ENCODE data around the gene SRSF7.
"Not testable (repeated sequence)": the region's sequence is repeated elsewhere in the genome, so short reads cannot be mapped to it uniquely, and the experiment has no call there.

The SRSF7 gene

DNA sequence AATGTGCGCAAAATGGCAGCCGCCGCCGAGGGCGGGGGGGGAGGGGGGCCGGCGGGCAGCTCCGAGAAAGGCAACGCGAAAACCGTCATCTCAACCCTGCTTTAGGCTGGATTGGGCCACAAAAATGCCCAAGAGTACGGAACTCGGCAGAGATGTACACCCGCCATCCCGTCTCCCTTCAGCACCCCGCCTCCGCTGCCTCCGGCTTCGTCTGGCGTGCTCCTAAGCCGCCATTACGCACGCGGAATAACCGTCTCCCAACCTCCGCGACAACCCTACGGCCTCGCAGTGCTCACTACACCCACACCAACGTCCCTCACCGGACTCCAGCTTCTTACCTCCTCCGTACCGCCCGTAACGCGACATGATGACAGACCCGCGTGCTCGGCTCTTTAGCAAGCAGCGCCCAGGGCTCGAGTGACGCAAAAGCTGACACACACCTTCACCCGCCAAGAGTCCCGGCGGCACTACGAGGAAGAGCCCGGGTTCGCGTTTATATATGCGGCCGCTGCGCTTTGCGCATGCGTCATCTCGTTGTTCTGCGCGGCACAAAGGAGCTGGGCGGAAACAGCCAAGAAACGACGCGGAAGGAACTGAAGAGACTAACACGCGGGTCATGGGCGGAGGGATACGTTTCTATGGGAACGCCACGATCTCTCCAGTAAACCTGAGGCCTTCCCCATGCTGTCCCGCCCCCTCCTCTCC lies at the start of gene SRSF7:
Gene SRSF7 (minus strand): TSS at position 471 of the 705 bp plus-strand sequence. CDS start 105 bp downstream, at position 366.
- peak within 1 kb of the TSS; percentile 100 for H3K4me3 Mint-ChIP-seq
- H3K36me3 Mint-ChIP-seq = peaks cover 51% of the 10 kb centered on the region
- H3K9me3 Mint-ChIP-seq = no peaks in the 10 kb centered on the region
- peak; percentile 95 for ATAC-seq
- peaks cover 49% of the 10 kb centered on the region for H3K4me1 Mint-ChIP-seq
- H3K27ac Mint-ChIP-seq = peak within 1 kb of the TSS; percentile 99
- no peaks in the 10 kb centered on the region for H3K27me3 Mint-ChIP-seq

GRCh38 chr2:38797953-38798352 lies 46.8 kb upstream of the SRSF7 start:
- no peak for ATAC-seq
- Mint-ChIP-seq H3K36me3 (peaks cover 25% of the 10 kb centered on the region), H3K4me3 (no peak overlapping the region), H3K27me3 (no peaks in the 10 kb centered on the region), H3K4me1 (no peaks in the 10 kb centered on the region), H3K9me3 (no peaks in the 10 kb centered on the region), H3K27ac (no peak overlapping the region)

DNA sequence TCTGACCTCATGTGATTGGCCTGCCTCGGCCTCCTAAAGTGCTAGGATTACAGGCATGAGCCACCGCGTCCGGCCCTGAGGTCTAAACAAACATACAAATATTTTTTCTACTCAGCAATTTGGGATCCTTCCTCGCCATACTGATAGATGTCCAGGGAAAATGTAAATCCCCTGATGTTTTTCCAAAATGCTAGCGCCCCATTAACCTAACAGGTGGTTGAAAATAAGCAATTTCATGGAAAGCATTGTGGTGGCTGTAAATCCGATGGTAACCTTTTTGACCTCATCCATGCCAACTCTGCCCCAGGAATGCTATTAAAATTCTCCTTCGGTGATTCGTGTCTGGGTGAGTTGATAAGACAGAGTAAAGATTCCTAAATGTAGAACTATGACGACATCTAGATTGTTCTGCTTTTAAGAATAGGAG lies 46.1 kb upstream of the SRSF7 start:
- Mint-ChIP-seq H3K4me1 (no peaks in the 10 kb centered on the region), H3K36me3 (peaks cover 21% of the 10 kb centered on the region), H3K9me3 (no peaks in the 10 kb centered on the region), H3K27ac (no peak overlapping the region), H3K4me3 (no peak overlapping the region), H3K27me3 (no peaks in the 10 kb centered on the region)
- no peak for ATAC-seq

- H3K27me3 Mint-ChIP-seq, H3K27ac Mint-ChIP-seq, H3K4me1 Mint-ChIP-seq, ATAC-seq, H3K9me3 Mint-ChIP-seq, H3K4me3 Mint-ChIP-seq: not testable (repeated sequence)
- peaks cover 21% of the 10 kb centered on the region for H3K36me3 Mint-ChIP-seq
Measured at GRCh38 chr2:38795016-38795415, 43.9 kb upstream of the SRSF7 start.

- Mint-ChIP-seq H3K9me3 (no peaks in the 10 kb centered on the region), H3K27me3 (no peaks in the 10 kb centered on the region), H3K4me1 (no peaks in the 10 kb centered on the region), H3K4me3 (no peak overlapping the region), H3K36me3 (peaks cover 21% of the 10 kb centered on the region), H3K27ac (no peak overlapping the region)
- ATAC-seq = no peak
Measured at GRCh38 chr2:38794235-38794946, 43.2 kb upstream of the SRSF7 start.

DNA sequence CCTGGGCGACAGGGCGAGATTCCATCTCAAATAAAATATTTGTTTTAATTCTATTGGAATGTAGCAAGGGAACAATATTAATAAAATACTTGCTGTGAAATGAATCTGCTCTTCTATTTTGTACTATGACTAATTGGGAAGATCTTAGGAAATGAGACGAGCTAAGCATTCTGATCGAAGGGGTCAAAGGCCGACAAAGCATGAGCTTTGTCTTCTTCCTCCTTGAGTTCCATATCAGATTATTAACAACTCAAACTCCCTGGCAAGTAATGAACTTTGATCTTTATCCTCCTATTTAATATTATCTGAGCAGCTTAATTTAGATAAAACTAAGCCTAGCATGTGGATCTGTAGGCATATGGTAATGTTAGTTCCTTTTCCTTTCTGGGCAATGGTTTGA lies 42.4 kb upstream of the SRSF7 start:
- Mint-ChIP-seq H3K4me3 (no peak overlapping the region), H3K27ac (no peak overlapping the region), H3K9me3 (no peaks in the 10 kb centered on the region), H3K27me3 (no peaks in the 10 kb centered on the region), H3K36me3 (peaks cover 20% of the 10 kb centered on the region), H3K4me1 (no peaks in the 10 kb centered on the region)
- no peak for ATAC-seq

DNA sequence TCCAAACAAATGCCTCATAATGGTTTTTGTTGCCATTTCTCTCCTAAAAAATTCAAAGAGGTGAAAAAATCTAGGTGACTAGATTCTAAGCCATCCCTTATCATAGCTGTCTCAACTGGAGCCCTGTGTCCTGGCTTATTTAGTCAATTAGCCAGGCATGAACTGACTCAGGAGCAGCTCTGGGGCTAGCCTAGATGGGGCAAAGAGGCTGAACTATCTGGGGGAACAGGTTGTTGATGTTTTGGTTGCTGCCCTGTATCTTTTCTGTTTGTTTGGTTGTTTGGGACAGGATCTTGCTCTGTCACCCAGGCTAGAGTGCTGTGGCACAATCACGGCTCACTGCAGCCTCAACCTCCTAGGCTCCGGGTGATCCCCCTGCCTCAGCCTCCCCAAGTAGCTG lies 41.6 kb upstream of the SRSF7 start:
- ATAC-seq = no peak
- no peaks in the 10 kb centered on the region for H3K4me1 Mint-ChIP-seq
- no peaks in the 10 kb centered on the region for H3K27me3 Mint-ChIP-seq
- H3K36me3 Mint-ChIP-seq = peaks cover 12% of the 10 kb centered on the region
- no peak overlapping the region for H3K27ac Mint-ChIP-seq
- no peak overlapping the region for H3K4me3 Mint-ChIP-seq
- H3K9me3 Mint-ChIP-seq = no peaks in the 10 kb centered on the region

- not testable (repeated sequence) for H3K27me3 Mint-ChIP-seq, H3K36me3 Mint-ChIP-seq, ATAC-seq, H3K27ac Mint-ChIP-seq, H3K4me3 Mint-ChIP-seq, H3K9me3 Mint-ChIP-seq, H3K4me1 Mint-ChIP-seq
Measured at GRCh38 chr2:38792321-38792720, 41.2 kb upstream of the SRSF7 start.

DNA sequence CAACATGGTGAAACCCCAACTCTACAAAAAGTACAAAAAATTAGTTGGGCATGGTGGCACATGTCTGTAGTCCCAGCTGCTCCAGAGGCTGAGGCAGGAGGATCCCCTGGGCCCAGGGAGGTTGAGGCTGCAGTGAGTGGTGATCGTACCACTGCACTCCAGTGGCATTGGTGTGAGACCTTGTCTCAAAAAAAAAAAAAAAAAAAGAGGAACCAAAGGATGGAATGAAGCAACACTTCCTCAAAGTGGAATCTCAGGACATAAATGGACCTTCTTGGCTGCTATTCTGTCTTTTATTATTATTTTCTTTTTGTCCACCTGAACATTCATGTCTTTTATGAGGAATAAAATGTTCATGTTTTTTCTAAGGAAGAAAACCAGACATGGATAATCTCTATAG lies 40.6 kb upstream of the SRSF7 start:
- H3K4me1 Mint-ChIP-seq = no peaks in the 10 kb centered on the region
- H3K4me3 Mint-ChIP-seq = no peak overlapping the region

GRCh38 chr2:38789691-38790090 lies 38.5 kb upstream of the SRSF7 start:
- Mint-ChIP-seq H3K27ac (no peak overlapping the region), H3K4me1 (no peaks in the 10 kb centered on the region), H3K9me3 (no peaks in the 10 kb centered on the region), H3K36me3 (peaks cover 6% of the 10 kb centered on the region), H3K4me3 (no peak overlapping the region), H3K27me3 (no peaks in the 10 kb centered on the region)
- no peak for ATAC-seq

More for the DNA sequence above, 40.6 kb upstream of the SRSF7 start:
- Mint-ChIP-seq H3K27me3 (no peaks in the 10 kb centered on the region), H3K27ac (no peak overlapping the region), H3K9me3 (no peaks in the 10 kb centered on the region), H3K36me3 (peaks cover 6% of the 10 kb centered on the region)
- ATAC-seq = no peak

GRCh38 chr2:38788306-38788705 lies 37.1 kb upstream of the SRSF7 start:
- no peaks in the 10 kb centered on the region for H3K27me3 Mint-ChIP-seq
- H3K27ac Mint-ChIP-seq = no peak overlapping the region
- ATAC-seq = no peak
- H3K4me1 Mint-ChIP-seq = no peaks in the 10 kb centered on the region
- H3K9me3 Mint-ChIP-seq = no peaks in the 10 kb centered on the region
- H3K4me3 Mint-ChIP-seq = no peak overlapping the region
- H3K36me3 Mint-ChIP-seq = peaks cover 6% of the 10 kb centered on the region

DNA sequence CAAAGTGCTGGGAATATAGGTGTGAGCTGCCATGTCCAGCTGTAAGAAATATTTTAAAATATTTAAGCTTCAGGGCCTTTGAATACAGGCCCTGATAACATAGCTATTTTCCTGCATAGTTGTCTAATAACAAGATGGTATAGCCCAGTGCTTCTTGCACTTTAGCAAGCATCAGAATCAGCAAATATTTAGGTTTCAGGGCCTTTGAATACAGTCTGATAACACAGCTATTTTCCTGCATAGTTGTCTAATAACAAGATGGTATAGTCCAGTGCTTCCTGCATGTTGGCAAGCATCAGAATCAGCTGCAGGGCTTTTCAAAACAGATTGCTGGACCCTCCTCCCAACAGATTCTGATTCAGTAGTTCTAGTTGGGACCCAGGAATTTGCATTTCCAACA lies 32.4 kb upstream of the SRSF7 start:
- ATAC-seq = no peak
- Mint-ChIP-seq H3K9me3 (no peaks in the 10 kb centered on the region), H3K4me1 (peaks cover 14% of the 10 kb centered on the region), H3K4me3 (no peak overlapping the region), H3K36me3 (peaks cover 21% of the 10 kb centered on the region), H3K27ac (no peak overlapping the region), H3K27me3 (no peaks in the 10 kb centered on the region)

- Mint-ChIP-seq H3K27ac (peak overlapping the region; percentile 97), H3K9me3 (no peaks in the 10 kb centered on the region), H3K4me3 (peak overlapping the region; percentile 99), H3K36me3 (peaks cover 20% of the 10 kb centered on the region), H3K27me3 (peaks cover 23% of the 10 kb centered on the region), H3K4me1 (peaks cover 30% of the 10 kb centered on the region)
- ATAC-seq = no peak
Measured at GRCh38 chr2:38778687-38779082, 27.5 kb upstream of the SRSF7 start.

- no peak overlapping the region for H3K4me3 Mint-ChIP-seq
- no peaks in the 10 kb centered on the region for H3K9me3 Mint-ChIP-seq
- peaks cover 23% of the 10 kb centered on the region for H3K4me1 Mint-ChIP-seq
- peaks cover 11% of the 10 kb centered on the region for H3K36me3 Mint-ChIP-seq
- no peak for ATAC-seq
- H3K27ac Mint-ChIP-seq = no peak overlapping the region
- H3K27me3 Mint-ChIP-seq = peaks cover 23% of the 10 kb centered on the region
Measured at GRCh38 chr2:38776531-38776930, 25.4 kb upstream of the SRSF7 start.

GRCh38 chr2:38775921-38776225 lies 24.7 kb upstream of the SRSF7 start:
- Mint-ChIP-seq H3K27ac (no peak overlapping the region), H3K4me1 (peaks cover 23% of the 10 kb centered on the region), H3K27me3 (peaks cover 23% of the 10 kb centered on the region), H3K36me3 (peaks cover 4% of the 10 kb centered on the region), H3K9me3 (no peaks in the 10 kb centered on the region), H3K4me3 (no peak overlapping the region)
- no peak for ATAC-seq
